ENCODE measurements around the gene CAMK1D. TPM values are rescaled to one million over a fixed set of nuclear protein-coding genes. Genes with fewer than 3 reads are reported as not detected.

Gene CAMK1D
- polyA plus RNA-seq, 1 of the 3 experiments (the other 2 are of a cell fraction) = 4.1 TPM

DNA sequence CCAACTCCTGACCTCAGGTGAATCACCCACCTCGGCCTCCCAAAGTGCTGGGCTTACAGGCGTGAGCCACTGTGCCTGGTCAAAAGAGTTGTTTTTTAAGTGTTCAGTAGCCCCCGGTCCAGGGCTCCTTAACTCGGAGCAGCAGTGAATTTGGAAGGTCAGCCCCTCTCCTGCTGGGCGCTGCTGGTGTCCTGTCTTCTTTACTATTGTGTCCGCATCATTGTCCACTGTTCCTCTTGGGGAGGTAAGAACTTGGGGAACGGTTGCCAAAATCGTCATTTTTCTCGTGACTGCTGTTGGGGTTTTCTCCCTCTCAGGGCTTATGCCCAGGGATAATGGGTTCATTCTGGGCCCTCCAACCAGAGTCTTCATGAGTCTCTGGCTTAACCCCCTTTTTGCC lies 46.7 kb downstream of the CAMK1D start:
- Histone ChIP-seq H2AFZ (ENCODE audit: low read depth) (no peak overlapping the region), H3K9me2 (no peaks in the 10 kb centered on the region), H3K9ac (no peak overlapping the region), H3K9me3 (no peaks in the 10 kb centered on the region), H3K27ac (ENCODE audit: low read depth in 2 of 2, low read length in 1 of 2) (no peak overlapping the region), H3K4me3 (ENCODE audit: low read depth in 2 of 2, low read length in 1 of 2) (no peak overlapping the region), H3K4me2 (no peak overlapping the region), H3K36me3 (replicated peaks in 1 of 2; ENCODE audit: control insufficient read depth in 1 of 2, insufficient read depth in 2 of 2, low read length in 1 of 2) (no peaks in the 10 kb centered on the region), H4K20me1 (ENCODE audit: insufficient read depth) (no peaks in the 10 kb centered on the region), H3K4me1 (ENCODE audit: control insufficient read depth in 1 of 2, insufficient read depth in 2 of 2, low read depth in 1 of 2, low read length in 1 of 2) (peaks cover 0 to 7% of the 10 kb centered on the region in 2 experiments; a peak in 1 of 4 replicates), H3K79me2 (ENCODE audit: insufficient read depth) (no peaks in the 10 kb centered on the region), H3K27me3 (ENCODE audit: insufficient read depth) (no peaks in the 10 kb centered on the region), H3F3A (replicated peaks; ENCODE audit: insufficient read depth) (no peaks in the 10 kb centered on the region)
- ChIA-PET POLR2A (interaction anchor here (1.0 kb wide), 1 partner anchor 12 kb away, joined by 3 read pairs; no protein-coding TSS in a partner anchor), CTCF (interaction anchor here (0.8 kb wide), 1 partner anchor 47 kb away, joined by 3 read pairs; the partner anchor contains the start of gene CAMK1D)
- 98% methylated on average over 8 of the region's 9 CpGs for WGBS (ENCODE audit: low lambda C conversion rate)
- DNase-seq = no peak
- TF ChIP-seq, protein P1, sequence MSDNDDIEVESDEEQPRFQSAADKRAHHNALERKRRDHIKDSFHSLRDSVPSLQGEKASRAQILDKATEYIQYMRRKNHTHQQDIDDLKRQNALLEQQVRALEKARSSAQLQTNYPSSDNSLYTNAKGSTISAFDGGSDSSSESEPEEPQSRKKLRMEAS (IDR thresholded peaks at IDR 0.05; ENCODE audit: low read depth) = no peak
- no peak for TF ChIP-seq RXRA (IDR thresholded peaks at IDR 0.05; ENCODE audit: borderline replicate concordance, low read depth)
- TF ChIP-seq POLR2AphosphoS5 (IDR thresholded peaks at IDR 0.05; ENCODE audit: low read depth, low read length) = no peak
- TF ChIP-seq YY1 (IDR thresholded peaks at IDR 0.05; ENCODE audit: low read depth) = no peak
- TF ChIP-seq JUND (IDR thresholded peaks at IDR 0.05) = no peak

DNA sequence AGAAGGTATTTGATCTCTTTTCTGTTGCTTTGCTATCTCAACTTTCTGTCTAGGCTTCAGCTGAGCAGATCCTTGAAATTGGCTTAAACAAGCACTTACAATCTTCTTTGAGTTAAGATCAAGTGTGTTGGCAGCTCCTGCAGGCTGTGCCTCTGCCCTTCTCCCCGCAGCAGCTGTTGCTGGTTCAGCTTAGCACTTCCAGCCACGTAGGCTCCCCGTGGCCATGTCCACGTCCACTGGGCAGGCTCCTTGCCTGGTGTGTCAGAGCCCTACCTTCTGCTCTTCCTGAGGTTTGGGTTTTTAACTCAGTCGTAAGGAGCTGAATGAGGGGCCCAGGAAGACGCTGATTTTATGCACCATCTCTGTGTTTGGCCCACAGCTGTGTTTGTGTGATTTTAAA lies 47.2 kb downstream of the CAMK1D start:
- Histone ChIP-seq H4K20me1 (ENCODE audit: insufficient read depth) (no peaks in the 10 kb centered on the region), H3K27ac (ENCODE audit: low read depth in 2 of 2, low read length in 1 of 2) (no peak overlapping the region), H3K4me3 (ENCODE audit: low read depth in 2 of 2, low read length in 1 of 2) (no peak overlapping the region), H3K9me3 (no peaks in the 10 kb centered on the region), H3K9me2 (no peaks in the 10 kb centered on the region), H3K4me2 (no peak overlapping the region), H3K9ac (no peak overlapping the region), H3K36me3 (replicated peaks in 1 of 2; ENCODE audit: control insufficient read depth in 1 of 2, insufficient read depth in 2 of 2, low read length in 1 of 2) (no peaks in the 10 kb centered on the region), H3F3A (replicated peaks; ENCODE audit: insufficient read depth) (no peaks in the 10 kb centered on the region), H3K4me1 (ENCODE audit: control insufficient read depth in 1 of 2, insufficient read depth in 2 of 2, low read depth in 1 of 2, low read length in 1 of 2) (peaks cover 0 to 5% of the 10 kb centered on the region in 2 experiments; a peak in 1 of 4 replicates), H2AFZ (ENCODE audit: low read depth) (no peak overlapping the region), H3K27me3 (ENCODE audit: insufficient read depth) (no peaks in the 10 kb centered on the region), H3K79me2 (ENCODE audit: insufficient read depth) (no peaks in the 10 kb centered on the region)
- TF ChIP-seq, protein P2, sequence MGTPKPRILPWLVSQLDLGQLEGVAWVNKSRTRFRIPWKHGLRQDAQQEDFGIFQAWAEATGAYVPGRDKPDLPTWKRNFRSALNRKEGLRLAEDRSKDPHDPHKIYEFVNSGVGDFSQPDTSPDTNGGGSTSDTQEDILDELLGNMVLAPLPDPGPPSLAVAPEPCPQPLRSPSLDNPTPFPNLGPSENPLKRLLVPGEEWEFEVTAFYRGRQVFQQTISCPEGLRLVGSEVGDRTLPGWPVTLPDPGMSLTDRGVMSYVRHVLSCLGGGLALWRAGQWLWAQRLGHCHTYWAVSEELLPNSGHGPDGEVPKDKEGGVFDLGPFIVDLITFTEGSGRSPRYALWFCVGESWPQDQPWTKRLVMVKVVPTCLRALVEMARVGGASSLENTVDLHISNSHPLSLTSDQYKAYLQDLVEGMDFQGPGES (IDR thresholded peaks at IDR 0.05; ENCODE audit: low read depth, low read length) = no peak
- TF ChIP-seq, protein P3, sequence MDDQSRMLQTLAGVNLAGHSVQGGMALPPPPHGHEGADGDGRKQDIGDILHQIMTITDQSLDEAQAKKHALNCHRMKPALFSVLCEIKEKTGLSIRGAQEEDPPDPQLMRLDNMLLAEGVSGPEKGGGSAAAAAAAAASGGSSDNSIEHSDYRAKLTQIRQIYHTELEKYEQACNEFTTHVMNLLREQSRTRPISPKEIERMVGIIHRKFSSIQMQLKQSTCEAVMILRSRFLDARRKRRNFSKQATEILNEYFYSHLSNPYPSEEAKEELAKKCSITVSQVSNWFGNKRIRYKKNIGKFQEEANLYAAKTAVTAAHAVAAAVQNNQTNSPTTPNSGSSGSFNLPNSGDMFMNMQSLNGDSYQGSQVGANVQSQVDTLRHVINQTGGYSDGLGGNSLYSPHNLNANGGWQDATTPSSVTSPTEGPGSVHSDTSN (IDR thresholded peaks at IDR 0.05) = no peak
- TF ChIP-seq TAF1 (IDR thresholded peaks at IDR 0.05; ENCODE audit: borderline replicate concordance, low read depth, low read length) = no peak
- no peak for TF ChIP-seq POLR2AphosphoS5 (IDR thresholded peaks at IDR 0.05; ENCODE audit: low read depth, low read length)
- TF ChIP-seq MXI1 (IDR thresholded peaks at IDR 0.05; ENCODE audit: low read depth, low read length) = no peak
- no peak for TF ChIP-seq NRF1 (IDR thresholded peaks at IDR 0.05; ENCODE audit: low read depth, low read length)
- TF ChIP-seq, protein P4, sequence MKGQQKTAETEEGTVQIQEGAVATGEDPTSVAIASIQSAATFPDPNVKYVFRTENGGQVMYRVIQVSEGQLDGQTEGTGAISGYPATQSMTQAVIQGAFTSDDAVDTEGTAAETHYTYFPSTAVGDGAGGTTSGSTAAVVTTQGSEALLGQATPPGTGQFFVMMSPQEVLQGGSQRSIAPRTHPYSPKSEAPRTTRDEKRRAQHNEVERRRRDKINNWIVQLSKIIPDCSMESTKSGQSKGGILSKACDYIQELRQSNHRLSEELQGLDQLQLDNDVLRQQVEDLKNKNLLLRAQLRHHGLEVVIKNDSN (IDR thresholded peaks at IDR 0.05; ENCODE audit: borderline replicate concordance, low read depth) = no peak
- no peak for TF ChIP-seq EZH2phosphoT487 (IDR thresholded peaks at IDR 0.05; ENCODE audit: borderline replicate concordance, low read depth)
- TF ChIP-seq SMC3 (IDR thresholded peaks at IDR 0.05; ENCODE audit: low read depth, low read length) = no peak
- no peak for TF ChIP-seq RAD21 (IDR thresholded peaks at IDR 0.05; ENCODE audit: low read length)
- no peak for DNase-seq
- CTCF ChIA-PET = no interaction called here
- 78% methylated on average over 6 of the region's 6 CpGs for WGBS (ENCODE audit: low lambda C conversion rate)
- POLR2A ChIA-PET = interaction anchor here (1.0 kb wide), 1 partner anchor 11 kb away, joined by 3 read pairs; no protein-coding TSS in a partner anchor

Measured in SK-N-SH (cell line).